ENCODE measurements around the gene TRPM6.
"Not testable (repeated sequence)": the region's sequence is repeated elsewhere in the genome, so short reads cannot be mapped to it uniquely, and the experiment has no call there.

Gene TRPM6, protein sequence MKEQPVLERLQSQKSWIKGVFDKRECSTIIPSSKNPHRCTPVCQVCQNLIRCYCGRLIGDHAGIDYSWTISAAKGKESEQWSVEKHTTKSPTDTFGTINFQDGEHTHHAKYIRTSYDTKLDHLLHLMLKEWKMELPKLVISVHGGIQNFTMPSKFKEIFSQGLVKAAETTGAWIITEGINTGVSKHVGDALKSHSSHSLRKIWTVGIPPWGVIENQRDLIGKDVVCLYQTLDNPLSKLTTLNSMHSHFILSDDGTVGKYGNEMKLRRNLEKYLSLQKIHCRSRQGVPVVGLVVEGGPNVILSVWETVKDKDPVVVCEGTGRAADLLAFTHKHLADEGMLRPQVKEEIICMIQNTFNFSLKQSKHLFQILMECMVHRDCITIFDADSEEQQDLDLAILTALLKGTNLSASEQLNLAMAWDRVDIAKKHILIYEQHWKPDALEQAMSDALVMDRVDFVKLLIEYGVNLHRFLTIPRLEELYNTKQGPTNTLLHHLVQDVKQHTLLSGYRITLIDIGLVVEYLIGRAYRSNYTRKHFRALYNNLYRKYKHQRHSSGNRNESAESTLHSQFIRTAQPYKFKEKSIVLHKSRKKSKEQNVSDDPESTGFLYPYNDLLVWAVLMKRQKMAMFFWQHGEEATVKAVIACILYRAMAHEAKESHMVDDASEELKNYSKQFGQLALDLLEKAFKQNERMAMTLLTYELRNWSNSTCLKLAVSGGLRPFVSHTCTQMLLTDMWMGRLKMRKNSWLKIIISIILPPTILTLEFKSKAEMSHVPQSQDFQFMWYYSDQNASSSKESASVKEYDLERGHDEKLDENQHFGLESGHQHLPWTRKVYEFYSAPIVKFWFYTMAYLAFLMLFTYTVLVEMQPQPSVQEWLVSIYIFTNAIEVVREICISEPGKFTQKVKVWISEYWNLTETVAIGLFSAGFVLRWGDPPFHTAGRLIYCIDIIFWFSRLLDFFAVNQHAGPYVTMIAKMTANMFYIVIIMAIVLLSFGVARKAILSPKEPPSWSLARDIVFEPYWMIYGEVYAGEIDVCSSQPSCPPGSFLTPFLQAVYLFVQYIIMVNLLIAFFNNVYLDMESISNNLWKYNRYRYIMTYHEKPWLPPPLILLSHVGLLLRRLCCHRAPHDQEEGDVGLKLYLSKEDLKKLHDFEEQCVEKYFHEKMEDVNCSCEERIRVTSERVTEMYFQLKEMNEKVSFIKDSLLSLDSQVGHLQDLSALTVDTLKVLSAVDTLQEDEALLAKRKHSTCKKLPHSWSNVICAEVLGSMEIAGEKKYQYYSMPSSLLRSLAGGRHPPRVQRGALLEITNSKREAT (N-terminal part only)

DNA sequence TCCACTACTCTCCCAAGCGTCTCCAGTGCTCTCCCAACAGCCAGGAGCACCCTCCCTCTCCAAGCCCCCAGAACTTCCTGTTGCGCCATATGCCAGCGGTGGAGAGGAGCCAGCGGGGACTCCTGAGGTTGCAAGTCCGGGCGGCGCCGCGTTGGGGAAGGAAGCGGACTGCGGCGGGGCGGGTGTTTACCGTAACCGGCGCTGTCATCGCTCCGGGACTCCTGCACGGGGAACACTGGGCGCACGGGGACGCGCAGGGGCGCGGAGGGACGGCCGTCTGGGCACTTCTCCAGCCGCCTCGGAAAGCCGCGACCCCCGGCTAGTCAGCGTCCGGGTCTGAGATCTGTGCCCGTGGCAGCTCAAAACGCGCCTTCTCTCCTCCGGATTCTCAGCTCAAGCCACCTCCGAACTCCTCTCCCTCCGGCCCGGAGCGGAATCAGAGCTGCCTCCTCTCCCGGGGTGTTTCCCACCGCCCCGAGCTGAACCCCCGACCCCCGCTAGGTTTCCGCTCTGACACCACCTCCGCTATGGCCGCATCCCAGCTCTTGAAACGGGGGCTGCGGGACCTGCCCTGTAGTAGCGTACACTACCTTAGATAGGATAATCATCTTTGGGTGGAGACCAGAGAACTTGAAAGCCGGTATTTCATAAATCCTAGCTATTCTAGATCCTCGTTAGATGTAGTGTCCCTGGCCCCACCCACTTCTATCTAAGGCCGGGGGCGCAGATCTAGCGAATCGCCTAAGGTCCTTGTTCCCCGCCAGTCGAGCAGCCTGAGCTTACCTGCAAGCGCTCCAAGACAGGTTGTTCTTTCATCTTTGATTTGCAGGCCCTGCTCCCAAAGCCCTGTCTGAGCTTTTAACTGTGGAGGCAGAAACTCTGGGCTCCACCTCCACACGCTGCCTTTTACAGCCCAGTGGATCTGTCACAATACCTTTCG lies at the start of gene TRPM6:
TSS of gene TRPM6 (minus strand) at position 881 of the 940 bp plus-strand sequence. CDS start at position 816, 65 bp downstream.
- DNase-seq (ENCODE audit: low spot score): peak; percentile 7

DNA sequence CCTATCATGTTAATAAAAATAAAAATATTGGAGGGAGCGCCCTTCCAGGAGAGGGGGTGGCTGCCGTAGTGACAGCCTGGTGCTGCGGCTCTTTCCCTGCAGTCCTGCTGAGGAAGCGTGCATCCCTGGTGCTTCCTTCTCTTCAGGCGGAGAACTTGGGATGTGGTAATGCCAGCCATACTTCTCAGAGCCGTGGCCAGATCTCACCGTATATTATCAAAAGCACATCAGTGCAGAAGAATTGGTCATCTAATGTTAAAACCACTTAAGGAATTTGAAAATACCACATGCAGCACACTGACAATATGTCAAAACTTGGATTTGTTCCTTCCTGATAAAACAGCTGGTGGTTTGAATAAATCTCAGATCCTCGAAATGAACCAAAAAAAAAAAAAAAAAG lies 47.3 kb upstream of the TRPM6 start:
- no peak for DNase-seq (ENCODE audit: low spot score)

DNA sequence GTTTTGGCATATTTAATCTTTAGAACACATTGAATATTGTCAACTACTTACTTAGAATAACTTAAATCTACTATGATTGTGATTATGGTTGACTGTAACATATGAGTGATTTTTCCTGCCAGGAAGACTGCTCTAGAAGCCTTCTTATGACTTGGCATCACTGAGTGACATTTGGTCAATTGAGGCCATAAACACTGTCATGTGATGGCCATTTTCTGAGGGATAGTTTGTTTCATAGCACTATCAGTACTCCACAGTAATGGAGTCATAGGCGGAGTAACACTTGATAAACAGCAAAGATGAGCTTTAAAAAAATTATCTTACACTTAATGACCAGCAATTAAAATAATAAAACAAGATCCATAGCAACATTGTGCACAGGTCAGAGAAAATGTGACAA lies 34.0 kb upstream of the TRPM6 start:
- no peak for DNase-seq (ENCODE audit: low spot score)

DNA sequence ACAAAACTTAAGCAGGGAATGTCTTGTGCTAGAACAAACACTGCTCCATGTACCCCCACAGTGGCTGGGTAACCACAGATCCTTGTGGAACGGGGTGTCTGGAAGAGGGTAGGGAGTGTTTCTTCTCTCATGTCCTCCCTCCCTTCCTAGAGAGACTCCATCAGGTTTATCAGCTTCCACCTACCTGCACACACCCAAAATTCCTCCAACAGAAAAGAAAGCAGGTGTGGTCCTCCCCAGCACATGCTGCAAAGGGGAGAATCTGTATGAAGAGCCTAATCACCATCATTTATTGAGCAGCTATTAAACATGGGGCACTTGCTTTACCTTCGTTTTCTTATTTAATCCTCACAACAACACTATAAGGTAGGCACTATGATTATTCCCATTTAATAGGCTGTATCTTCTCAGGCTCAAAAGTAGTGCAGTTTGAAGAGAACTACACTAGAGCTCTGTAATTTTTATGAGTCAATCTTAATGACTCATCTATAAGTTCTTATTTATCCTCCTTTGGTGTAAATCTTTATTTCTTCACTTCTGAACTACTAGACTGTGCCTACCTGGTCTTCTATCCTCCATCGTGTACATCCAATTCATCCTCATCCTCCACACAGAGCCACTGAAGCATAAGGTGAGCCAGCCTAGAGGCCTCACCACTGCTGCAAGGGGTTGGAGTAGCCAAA lies 33.4 kb upstream of the TRPM6 start:
- DNase-seq (ENCODE audit: low spot score): no peak

DNA sequence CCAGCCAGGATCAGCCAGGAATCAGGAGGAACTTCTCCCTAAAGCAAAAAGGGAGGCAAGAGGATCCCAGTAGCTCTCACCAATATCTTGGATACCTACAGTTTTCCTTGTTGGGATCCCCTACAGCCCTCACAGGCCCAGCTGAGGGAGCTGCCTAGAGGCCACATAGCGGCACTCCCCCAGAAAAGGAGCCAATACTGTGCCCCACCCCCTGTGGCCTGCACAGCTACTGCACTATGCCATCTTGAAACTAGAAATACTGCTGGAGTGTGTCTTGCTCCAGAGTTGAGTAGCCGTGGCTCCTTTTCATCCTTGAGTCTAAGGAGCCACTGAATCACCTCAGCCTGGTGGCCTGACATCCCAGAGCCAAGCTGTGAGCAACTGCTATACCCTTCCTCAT lies 22.3 kb upstream of the TRPM6 start:
- no peak for DNase-seq (ENCODE audit: low spot score)

DNA sequence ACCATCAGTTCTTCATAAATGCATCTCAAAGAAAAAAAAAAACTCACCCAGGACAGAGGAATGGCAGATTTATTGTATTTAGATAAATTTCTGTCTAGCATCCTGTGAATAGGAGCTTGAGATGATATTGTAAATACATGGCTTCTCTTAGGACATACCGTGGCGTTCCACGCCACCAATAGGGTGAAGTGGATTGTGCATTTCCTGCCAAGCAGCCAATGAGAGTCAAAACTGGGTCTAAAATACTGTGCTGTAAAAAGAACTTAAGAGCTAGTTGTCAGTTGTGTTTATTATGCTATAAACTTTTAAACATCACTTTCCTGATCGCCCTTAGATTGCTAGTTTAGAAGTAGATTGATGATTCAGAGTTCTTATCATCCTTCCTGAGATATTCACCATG lies 20.9 kb upstream of the TRPM6 start:
- DNase-seq (ENCODE audit: low spot score): no peak

DNA sequence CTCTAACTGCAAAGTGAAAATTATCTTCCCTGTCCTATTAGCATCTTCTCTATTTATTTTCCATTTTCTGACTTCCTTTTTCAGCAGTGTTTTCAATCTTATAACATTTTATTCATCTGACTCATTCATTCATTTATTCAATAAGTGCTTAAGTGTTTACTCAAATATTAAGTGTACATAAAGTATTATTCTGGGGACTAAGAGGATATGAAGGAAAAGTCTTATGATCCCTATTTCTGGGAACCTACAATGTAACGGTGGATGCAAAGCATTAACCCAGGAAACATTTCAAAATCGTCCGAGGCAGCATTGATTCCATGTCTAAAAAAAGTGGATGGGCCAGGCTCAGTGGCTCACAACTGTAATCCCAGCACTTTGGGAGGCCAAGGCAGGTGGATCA lies 19.4 kb upstream of the TRPM6 start:
- no peak for DNase-seq (ENCODE audit: low spot score)

DNA sequence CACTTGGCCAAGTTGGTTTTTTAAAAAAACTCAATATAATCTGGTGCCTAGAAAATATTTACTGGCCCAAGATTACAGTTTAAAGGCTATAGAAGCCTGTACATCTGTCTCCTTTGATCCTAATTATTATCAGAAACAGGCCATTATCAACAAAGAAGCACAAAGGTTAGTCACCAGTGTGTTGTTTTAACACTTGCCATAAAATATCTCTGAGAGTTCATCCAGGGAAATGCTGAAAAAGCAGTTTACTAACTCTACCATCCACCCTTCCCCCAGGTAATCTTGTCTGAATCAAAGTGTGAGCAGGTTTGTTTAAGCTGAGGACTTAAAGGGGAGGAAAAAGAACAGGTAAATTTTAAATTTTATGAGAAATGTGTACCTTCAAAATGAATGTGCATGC lies 13.3 kb upstream of the TRPM6 start:
- DNase-seq (ENCODE audit: low spot score): no peak

DNA sequence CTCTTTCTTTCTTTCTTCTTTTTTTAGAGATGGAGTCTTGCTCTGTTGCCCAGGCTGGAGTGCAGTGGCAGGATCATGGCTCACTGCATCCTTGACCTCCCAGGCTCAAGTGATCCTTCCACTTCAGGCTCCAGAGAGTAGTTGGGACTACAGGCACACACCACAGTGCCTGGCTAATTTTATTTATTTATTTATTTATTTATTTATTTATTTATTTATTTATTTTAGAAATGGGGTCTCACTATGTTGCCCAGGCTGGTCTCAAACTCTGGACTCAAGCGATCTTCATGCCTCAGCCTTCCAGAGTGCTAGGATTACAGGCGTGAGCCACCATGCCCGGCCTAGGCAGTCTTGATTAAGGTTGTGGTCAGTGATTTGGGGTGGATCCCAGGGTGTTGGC lies 728 bp upstream of the TRPM6 start:
- not testable (repeated sequence) for DNase-seq (ENCODE audit: low spot score)

DNA sequence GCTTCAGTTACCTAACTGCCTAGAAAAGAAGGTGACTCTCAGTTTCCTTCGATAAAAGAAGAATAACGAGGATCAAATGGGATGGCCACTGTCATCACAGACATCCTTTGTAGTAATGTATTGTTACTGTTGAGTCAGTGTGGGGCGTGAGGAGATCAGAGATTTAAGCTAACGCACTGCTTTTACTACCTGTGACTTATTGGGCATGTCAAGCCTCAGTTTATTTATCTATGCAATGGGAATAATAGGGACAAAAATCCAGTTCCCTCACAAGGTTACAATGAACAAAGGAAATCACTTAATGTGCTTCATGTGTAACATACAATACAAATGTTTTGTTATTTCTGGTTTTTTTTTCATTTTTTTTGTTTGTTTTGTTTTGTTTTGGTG lies 255 bp upstream of the TRPM6 start:
- DNase-seq (ENCODE audit: low spot score): no peak

DNA sequence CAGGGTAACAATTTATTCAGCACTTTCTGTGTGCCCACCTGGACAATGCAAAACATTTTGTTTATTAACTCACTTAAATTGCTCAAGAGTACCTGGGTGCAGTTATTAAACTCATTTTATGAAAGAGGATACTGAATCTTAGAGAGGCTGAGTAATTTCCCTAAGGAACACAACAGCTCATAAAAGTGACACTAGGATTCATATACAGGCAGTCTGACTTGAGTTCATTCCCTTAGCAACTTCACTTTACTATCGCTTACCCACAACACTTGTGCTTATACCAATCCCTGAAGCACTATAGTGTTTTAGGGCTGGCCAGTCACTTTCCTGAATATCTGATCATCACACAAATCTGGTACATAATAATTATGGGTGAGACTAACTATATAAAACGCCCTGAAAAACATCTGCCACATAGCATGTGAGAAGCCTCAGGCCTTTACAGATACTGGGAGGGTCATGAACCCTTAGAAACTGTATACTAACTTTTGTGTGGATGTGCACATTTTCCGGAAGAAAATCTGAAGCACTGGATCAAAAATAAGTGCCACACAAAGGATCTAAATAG lies 11.3 kb downstream of the TRPM6 start:
- DNase-seq (ENCODE audit: low spot score): no peak

DNA sequence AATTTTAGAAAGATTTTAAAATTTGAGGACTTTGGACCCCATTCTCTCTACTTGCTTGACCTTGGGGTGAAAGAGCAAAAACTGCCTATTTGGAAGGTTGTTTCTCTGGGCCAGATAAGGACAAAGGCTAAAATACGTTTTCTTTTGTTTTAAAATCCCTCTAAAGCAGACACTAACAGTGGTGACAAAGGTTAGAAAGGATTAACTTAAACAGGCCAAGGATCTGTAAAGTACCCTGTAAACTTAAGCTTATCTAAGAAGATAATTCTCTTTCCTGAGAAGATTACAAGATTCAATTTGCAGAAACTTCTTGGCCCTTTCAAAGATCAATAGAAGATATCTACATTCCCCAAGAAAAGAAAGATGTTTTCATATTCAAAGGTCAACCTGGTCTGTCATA lies 12.1 kb downstream of the TRPM6 start:
- no peak for DNase-seq (ENCODE audit: low spot score)

DNA sequence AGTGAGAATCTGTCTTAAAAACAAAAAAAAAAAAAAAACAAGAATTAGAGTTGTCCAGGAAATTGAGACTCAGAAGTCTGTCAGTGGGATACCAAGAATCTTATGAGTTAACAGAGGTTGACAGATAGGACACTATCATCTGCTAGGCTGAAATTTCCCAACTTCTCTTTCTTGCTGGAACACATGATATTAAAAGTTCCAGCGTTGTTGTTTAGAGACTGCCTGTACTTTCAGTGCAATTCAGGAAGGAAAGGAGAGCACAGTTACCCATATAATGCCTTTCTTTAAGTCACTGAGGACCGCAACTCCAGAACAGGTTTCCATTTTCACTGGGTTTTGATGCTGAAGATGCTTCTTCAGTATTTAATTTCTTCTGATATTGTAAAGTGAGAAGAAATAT lies 13.5 kb downstream of the TRPM6 start:
- no peak for DNase-seq (ENCODE audit: low spot score)

DNA sequence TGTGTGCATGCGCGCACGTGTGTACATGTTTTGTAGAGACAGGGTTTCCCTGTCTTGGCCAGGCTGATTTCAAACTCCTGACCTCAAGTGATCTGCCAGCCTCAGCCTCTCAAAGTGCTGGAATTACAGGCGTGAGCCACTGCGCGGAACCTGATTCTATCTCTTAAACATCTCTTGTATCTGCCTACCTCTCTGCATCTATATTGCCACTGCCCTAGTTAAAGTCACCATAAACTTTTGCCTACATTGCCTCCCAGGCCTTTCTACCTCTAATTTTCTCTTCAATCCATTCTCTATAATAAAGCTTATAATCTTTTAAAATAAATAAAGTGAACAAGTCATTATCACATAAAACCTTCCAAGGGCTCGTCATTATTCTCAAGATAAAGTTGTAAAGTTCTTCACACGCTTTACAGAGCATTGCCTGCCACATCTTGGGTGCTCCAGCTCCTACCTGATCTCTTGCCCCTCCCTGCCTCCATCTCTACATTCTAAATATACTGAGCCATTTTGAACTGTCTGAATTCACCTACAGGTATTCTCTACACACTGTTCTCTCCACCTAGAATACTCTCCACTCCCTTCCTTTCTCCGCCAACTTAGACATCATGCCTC lies 15.0 kb downstream of the TRPM6 start:
- no peak for DNase-seq (ENCODE audit: low spot score)

DNA sequence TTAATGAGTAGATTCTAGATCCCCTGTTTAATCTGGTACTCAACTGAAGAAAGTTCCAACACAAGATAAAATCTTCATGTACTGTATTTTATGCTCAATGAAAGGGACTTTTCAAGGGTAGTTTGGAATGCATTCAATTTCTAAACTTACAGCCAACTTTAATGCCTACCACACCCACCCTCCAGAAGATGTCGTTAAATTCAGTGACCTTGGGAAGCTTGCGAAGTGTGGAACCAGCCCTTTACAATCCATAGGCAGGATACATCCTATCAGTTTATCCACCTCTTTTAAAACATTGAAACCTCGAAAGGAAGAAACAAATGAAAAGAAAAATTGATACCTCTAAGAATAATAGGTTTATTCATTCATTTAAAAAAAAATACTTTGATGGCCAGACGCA lies 20.2 kb downstream of the TRPM6 start:
- DNase-seq (ENCODE audit: low spot score): no peak

DNA sequence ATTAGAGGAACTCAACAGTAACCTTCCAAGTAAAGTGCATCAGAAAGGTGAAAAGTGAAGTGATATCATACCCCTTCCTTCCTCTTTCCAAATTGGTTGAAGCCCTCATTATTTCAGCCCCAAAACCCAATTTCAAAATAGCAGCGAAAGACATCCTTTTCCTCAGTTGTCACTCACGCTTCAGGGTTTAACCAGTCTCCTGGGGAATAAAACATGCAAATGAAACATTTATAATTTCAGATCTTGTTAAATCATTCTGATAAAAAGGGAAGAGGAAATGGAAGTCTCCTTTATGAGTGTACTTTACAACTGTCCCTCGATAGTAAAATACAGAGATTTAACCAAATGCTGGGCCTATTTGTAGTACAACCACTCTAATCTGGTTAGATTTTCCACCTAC lies 22.5 kb downstream of the TRPM6 start:
- DNase-seq (ENCODE audit: low spot score): no peak

DNA sequence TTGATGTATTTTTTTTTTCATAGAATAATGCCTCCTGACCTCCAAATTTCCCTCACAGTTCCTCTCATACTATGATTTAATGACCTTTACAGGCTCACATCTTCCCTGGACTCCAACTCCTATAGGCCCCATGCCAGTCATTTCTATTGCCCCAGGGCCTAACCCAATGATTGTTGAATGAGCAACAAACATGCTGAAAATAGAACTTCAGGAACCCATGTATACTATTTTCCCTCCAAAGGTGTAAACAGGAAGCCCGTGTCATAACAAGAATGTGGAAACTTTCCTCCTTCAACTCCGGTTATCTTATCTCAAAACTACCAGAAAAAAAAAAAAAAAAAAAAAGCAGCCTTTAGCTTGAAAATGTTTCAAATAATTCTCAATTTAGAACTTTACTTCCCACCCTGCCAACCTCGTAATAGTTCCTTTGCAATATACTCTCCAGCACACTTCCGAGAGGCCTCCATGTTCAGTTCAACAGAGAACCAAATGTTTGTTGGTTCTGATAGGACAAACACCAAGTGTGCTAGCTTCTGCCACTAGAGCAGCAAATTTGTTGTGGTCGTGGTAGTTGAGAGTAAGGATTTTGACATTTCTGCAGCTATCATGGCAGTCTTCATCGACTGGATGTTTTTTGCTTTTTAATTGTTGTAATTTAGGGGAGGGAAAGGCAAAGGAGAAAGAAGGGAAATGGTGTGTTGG lies 25.8 kb downstream of the TRPM6 start:
- no peak for DNase-seq (ENCODE audit: low spot score)

DNA sequence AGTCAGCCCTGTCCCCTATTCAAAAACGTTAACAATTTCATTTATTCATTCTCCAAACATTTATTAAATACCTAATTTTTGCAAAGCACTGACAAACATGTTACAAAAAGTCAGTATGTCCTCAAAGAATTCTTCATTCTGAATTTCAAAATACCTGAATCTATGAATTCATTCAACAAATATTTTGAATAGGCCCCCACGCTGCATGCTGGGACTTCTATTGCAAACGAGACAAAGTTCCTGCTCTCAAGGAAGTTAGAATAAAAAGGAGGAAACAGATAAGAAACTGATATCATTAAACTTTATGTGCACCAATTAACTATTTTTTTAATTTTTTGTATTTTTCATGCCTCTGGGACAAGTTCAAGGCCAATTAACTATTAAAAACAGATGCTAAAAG lies 26.6 kb downstream of the TRPM6 start:
- no peak for DNase-seq (ENCODE audit: low spot score)

DNA sequence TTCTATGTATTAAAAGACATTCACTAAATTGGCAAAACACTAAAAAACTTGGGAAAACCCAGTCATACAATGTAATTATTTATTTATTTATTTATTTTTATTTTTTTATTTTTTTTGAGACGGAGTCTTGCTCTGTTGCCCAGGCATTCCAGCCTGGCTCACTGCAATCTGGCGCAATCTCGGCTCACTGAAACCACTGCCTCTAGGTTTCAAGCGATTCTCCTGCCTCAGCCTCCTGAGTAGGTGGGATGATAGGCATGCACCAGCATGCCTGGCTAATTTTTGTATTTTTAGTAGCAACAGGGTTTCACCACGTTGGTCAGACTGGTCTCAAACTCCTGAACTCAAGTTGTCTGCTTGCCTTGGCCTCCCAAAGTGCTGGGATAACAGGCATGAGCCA lies 27.5 kb downstream of the TRPM6 start:
- not testable (repeated sequence) for DNase-seq (ENCODE audit: low spot score)

Measured in globus pallidus (tissue), 1 donor.